Suppressor macrophage (primary cell): ENCODE data around the gene RSKR.
"Not testable (repeated sequence)": the region's sequence is repeated elsewhere in the genome, so short reads cannot be mapped to it uniquely, and the experiment has no call there.

Source experiments
- DNase-seq, 4 experiments: peaks; one replicate each; pipeline ENCODE4 v3.0.0-alpha.2; 2020 to 2022
- total RNA-seq, 17 experiments: gene quantifications; one replicate each; lab custom pipeline; 2026; ENCODE audit warnings: mixed read lengths in 6 of 17, inconsistent platforms in 3 of 17; lab: John Stamatoyannopoulos, UW

RSKR gene, protein sequence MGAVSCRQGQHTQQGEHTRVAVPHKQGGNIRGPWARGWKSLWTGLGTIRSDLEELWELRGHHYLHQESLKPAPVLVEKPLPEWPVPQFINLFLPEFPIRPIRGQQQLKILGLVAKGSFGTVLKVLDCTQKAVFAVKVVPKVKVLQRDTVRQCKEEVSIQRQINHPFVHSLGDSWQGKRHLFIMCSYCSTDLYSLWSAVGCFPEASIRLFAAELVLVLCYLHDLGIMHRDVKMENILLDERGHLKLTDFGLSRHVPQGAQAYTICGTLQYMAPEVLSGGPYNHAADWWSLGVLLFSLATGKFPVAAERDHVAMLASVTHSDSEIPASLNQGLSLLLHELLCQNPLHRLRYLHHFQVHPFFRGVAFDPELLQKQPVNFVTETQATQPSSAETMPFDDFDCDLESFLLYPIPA
- 1.8 to 16.9 (median 7.6) reads per million in 17 experiments for total RNA-seq

DNA sequence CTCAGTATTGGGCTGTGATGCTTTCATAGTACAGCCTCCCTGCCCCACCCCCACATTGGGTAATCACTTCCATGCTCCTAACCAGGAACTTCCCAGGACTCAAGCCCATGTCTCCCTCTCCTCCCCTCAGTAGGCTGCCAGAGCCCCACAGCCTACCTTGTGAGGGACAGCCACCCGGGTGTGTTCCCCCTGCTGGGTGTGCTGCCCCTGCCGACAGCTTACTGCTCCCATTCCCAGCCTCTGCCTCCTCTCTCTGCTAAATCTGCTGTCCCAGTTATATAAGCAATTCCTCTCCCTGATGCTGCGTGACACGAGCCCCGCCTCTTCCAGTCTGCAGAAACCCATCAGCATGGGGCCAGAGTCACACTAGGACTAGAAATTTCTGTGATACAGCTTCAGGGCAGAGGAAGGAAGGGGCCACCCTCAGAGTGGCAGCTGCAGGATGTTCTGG, at the start of gene RSKR:
Gene RSKR (minus strand): TSS at position 255 of the 451 bp plus-strand sequence. CDS start 24 bp downstream, at position 231.
- DNase-seq, result no peak

DNA sequence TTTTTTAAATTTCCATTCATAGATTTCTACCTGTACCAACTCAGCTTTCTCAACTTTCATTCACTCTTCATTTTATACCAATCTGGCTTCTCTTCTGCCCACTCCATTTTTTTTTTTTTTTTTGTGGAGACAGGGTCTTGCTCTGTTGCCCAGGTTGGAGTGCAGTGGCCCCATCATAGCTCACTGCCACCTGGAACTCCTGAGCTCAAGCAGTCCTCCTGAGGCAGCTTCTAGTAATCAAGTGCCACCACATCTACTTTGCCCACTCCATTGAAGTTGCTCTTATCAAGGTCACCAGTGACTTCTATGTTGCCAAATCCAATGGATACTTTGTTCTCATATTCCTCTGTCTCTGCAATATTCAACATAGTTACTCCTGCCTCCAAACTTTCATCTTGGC, 49.7 kb upstream of the RSKR start:
- DNase-seq, result no peak

DNA sequence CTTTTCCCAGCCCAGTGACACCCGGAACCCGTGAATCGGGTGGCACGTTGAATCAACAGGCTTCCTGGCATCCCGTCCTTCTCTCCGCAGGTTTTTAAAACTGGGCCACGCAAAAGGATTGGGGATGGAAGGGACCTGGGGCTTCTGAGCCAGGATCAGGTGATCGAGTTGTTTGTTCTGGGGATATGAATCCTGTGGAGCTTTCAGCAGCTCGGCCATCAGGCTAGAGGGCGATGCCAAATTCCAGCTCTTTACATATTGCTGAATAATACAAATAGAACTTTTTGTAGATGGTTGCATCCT, 48.5 kb upstream of the RSKR start:
- no peak for DNase-seq

DNA sequence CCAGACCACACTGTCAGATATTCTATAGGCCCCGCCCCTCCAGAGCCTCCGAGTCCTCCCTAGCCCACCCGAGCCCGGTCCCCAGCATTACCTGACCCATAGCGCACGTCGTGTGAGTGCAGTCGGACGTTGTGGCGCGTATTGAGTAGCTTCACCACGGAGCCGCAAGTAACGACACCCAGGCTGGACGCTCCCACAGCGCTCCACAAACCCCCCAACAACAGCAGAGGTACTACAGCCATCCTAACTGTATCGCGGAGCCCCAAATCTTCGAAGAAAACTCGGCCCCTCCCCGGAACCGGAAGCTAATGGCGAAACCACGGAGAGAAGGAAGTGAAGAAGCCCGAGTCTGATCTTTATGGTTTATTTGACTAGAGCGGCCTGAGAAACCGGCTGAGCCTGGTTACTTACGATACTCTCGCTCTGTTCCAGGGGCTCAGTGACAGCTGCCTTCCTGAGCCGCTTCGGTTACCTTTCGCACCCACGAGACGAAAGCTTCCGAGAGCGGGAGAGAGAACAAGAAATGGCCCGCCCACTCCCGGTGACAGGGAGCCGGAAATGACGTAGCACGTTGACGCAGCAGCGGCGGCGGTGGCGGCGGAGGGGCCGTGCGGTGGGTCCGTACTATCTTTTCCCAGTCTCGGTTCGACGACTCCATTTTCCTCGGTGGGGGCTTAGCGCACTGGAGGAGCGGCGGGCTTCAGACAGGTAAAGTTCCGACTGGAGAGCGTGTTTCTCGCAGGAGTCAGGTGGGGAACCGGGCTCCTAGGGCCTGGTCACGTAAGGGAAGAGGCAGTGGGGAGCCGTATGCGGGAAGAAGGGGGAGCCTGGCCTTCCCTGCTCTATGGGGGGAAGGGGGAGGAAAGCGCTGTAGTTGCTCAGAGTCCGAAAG, 47.9 kb upstream of the RSKR start, which contains the start of the genes SDF2 and SUPT6H:
Gene SDF2 (minus strand): TSS at position 272 of the 892 bp plus-strand sequence. CDS start 30 bp downstream, at position 242.
Gene SUPT6H (plus strand): TSS at position 571 of the 892 bp plus-strand sequence. CDS start 11,197 bp downstream, outside the sequence.
- DNase-seq, result peak; percentile 95 to 97 (median 96)

DNA sequence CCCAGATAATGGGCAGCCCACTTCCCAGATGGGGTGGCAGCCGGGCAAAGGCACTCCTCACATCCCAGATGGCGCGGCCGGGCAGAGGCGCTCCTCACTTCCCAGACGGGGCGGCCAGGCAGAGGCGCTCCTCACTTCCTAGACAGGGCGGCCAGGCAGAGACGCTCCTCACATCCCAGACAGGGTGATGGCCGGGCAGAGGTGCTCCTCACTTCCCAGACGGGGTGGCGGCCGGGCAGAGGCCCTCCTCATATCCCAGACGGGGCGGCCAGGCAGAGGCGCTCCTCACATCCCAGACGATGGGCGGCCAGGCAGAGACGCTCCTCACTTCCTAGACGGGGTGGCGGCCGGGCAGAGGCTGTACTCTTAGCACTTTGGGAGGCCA, 45.5 kb upstream of the RSKR start:
- DNase-seq, result not testable (repeated sequence)

DNA sequence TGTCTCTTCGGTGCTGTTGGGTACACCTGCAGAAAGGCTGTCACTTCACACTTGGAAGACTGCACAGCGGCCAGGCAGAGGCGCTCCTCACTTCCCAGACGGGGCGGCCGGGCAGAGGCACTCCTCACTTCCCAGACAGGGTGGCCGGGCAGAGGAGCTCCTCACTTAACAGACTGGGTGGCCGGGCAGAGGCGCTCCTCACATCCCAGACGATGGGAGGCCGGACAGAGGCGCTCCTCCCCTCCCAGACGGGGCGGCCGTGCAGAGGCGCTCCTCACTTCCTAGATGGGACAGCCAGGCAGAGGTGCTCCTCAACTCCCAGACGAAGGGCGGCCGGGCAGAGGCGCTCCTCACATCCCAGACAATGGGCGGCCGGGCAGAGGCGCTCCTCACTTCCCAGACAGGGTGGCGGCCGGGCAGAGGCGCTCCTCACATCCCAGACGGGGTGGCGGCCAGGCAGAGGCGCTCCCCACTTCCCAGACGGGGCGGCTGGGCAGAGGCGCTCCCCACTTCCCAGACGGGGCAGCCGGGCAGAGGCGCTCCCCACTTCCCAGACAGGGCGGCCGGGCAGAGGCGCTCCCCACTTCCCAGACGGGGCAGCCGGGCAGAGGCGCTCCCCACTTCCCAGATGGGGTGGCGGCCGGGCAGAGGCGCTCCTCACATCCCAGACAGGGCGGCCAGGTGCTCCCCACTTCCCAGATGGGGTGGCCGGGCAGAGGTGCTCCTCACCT, 44.9 kb upstream of the RSKR start:
- not testable (repeated sequence) for DNase-seq

DNA sequence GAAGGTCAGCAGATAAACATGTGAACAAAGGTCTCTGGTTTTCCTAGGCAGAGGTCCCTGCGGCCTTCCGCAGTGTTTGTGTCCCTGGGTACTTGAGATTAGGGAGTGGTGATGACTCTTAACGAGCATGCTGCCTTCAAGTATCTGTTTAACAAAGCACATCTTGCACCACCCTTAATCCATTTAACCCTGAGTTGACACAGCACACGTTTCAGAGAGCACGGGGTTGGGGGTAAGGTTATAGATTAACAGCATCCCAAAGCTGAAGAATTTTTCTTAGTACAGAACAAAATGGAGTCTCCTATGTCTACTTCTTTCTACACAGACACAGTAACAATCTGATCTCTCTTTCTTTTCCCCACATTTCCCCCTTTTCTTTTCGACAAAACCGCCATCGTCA, 44.4 kb upstream of the RSKR start:
- not testable (repeated sequence) for DNase-seq

DNA sequence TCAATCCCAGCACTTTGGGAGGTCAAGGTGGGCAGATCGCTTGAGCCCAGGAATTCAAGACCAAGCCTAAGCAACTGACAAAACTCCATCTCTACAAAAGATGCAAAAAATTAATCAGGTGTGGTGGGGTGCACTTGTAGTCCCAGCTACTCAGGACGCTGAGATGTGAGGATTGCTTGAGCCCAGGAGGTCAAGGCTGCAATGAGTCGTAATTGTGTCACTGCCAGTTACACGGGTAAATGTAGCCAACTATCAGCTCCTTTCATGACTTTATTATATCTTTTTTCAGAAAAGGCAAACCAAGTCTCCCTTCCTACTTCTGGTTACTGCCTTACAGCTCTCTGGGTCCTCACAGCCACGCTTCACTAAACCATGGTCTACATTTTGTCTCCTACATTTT, 43.8 kb upstream of the RSKR start:
- DNase-seq, result no peak

DNA sequence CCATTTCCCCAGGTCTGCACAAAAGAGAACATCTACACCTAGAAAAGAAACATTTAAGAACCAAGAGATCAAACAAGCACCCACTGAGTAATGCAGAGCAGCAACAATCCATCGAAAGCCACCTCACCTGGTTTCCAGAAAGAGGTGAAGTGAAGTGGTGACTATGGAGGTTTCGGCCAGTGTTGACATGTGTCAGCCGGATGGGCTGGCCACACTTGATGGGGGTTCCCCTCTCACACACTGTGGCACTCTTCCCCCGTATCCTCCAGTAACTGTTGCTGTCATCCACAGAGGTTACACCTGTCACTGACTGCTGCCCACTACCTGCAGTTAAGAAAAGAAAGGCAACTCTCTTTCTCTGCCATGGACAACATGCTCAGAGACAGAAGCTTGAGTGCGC, 41.2 kb upstream of the RSKR start:
- no peak for DNase-seq

DNA sequence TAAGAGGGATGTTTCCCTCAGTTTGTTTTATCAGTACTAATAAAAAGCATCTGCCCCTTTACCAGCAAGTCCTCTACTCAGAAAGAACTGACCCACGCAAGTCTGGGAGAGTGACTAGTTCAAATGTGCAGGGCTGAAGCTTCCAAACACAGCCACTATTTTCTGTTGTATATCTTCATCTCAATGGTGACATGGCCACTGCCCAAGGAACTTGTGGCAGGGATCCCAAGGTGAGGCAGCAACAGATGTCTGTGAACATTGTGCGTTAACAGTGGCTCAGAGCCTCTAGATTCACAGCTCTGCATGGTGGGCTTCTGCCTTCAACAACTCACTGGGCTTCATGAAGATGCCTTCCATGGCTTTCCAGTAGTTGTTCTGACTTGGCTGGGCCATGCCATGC, 34.7 kb upstream of the RSKR start:
- DNase-seq, result no peak

DNA sequence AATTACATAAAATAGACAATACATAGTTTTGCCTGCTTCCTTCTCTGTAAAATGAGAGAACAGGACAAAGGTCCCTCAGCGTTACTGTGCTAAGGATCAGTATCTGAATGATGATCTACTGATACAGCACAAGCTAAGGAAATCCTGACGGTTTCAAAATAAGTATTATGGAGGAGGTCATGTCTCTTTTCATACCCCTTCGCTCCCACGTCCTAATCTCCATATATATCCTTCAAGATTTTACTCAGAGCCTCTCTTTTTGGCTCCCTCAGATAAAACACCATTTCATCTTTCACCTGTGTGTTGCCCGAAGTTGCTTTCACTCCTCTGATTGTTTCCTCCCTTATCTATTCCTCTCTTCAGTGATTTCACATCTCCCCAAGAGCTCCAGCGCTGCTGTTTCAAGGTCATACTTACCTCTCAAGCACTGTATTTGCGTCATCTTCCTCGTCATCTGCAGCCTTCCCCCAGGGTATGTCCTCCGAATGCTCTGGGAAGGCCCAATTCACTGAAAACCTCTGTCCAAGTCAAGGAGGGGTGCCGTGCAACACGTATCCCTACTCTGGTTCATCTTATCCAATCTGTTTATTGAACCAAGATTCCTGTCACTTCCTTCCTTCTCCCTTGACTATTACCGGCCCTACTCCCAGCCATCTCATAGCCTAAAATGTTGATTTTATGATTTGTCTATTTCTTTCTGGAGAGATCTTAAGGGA, 32.2 kb upstream of the RSKR start:
- peak in 1 of 4 experiments; percentile 12 for DNase-seq

DNA sequence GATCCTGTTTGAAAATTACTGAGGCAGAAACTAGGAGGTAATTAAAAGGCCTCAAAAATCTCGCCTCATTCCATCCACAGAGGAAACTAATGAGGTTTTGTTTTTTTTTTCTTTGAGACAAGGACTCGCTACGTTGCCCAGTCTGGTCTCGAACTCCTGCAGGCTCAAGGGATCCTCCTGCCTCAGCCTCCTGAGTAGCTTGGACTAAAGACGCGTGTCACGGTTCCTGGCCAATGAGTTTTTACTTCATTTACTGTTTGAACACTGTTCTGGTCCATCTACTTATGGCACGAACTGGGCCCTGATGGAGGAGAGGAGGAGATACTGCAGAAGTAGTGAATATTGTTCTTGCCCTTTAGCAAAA, 31.6 kb upstream of the RSKR start:
- DNase-seq, result no peak

DNA sequence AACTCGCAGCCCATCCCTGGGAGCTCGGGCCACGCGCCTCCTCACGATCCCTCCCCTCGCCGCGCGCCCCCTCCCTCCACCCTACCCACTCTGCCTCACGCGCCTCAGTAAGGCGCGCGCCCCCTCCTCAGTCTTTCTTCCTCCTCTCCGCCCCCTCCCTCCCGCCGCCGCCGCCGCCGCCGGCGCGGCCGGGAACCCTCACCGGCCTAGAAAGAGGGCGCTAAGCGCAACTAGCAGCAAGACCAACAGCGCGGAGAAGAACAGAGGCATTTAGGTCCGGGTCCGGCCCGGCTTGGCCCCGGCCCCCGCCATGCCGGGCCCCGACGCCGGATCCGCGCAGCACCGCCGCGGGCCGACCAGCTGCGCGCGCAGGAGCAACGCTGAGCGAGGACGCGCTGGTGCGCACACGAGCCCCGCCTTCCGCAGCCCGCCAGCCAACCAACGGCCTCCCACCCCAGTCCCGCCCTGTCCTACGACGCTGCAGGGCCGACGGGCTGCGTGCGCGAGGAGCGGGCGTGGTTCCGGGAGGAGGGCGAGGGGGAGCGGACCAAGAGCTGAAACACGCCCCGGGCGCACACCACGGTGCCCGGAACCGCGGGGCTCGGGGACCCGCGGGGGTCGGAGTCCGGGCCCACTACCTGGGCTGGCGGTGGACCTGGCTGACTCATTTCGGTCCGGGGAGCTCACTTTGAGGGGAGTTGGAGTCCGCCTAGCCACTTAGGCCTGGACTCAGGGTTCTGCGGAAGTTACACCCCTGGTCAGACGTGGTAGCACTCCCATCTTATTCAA, 31.0 kb upstream of the RSKR start, which contains the start of gene BLTP2:
Gene BLTP2 (minus strand): TSS at position 372 of the 789 bp plus-strand sequence. CDS start 102 bp downstream, at position 270.
- peak; percentile 96 to 99 (median 98) for DNase-seq

DNA sequence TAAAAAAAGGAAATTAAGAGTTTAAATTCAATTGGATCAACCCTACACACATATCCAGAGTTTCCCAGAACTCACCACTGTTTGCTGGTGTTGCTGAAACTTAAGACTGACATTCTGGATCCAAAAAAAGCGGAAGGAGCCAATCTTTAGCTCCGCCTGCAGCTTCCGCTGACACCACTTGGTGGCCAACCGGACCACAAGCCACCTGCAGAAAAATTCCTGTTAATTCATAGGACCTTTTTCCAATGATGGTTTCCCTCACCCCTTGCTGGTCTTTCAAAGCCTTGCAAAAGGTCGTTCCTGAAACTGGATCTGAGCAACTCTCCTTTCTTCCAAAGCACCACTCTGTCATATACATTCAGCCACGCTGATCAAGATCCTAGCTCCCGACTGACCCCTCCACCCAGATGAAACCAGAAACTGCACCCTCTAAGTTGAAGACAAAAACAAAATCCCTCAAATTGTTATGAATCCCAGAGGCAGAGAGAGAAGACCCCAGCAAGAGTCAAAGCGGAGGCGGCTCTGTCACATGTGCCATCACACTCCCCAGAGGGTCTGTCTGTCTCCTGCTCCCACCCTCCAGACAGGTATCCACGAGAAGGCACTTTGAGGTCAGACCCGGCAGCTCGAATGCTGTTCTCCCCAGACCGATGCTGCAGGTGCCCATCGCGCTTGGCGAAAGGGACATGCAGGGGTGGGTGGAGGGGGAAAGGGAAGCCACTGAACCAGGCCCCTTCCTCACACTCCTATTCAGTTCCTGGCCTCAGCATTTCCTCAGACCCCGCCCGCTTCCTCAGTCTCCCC, 30.2 kb upstream of the RSKR start:
- peak; percentile 74 to 86 (median 84) for DNase-seq

DNA sequence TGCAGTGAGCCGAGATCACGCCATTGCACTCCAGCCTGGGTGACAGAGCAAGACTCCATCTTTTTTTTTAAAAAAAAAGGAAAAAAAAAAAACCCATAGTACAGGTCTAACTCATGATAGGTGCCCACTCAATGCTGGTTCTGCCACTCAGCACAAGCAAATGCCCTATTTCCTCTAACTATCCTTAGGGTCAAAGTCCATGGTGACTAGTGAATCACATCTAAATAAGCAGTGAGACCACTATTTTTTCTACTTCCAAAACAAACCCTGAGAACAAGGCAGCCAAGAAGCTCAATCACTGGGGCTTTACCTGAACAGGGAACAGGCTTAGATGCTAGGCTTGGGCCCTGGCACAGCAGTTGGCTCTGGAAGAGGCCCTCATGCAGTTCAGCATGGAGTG, 27.6 kb upstream of the RSKR start:
- DNase-seq, result no peak

DNA sequence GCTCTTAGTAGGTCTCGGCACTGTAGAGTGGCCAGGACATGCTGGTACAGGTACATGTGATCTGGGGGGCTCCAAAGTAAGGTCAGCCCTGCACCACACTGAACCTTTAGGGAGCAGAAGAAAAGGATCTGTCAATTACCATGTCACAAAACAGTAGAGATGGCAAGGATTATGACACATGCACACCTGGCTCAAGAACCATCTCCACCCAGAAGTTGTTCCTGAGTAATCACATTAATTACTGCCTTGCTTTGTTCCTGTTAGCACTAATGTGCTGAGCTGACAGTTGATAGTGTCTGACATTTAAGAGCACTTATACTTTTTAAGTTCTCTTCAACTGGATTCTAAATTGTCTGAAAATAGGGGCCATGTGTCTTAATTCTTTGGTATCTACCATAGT, 21.5 kb upstream of the RSKR start:
- no peak for DNase-seq

DNA sequence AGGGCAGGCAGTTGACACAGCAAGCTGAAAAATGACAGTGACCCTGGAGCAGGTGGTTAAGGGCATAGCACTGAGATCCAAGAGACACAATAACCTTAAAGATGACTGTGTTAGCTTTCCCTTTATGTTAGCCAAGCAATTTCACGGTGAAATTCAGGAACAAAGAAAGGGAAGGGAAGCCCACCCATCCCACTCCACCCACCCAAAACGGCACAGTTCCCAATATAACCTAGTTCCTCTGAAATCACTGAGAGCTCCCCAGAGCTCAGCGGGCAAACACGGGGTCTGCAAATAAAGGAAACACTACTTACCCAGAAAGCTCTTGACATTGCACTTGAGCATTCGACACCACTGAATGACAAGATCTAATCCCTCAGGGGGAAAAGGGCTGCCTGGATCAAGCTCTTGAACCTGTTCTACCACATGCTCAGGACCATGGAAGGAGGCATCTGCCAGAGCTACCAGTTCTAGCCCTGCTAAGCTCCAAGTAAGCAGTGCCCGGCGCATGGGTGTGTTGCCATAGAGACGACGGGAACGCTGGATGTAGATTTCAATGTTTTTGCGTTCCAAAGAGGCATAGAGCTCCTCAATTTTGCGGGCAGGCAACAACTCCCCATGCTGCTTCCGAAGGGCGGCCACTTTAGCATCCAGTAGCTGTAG, 20.4 kb upstream of the RSKR start:
- DNase-seq, result peak; percentile 40 to 71 (median 60)

DNA sequence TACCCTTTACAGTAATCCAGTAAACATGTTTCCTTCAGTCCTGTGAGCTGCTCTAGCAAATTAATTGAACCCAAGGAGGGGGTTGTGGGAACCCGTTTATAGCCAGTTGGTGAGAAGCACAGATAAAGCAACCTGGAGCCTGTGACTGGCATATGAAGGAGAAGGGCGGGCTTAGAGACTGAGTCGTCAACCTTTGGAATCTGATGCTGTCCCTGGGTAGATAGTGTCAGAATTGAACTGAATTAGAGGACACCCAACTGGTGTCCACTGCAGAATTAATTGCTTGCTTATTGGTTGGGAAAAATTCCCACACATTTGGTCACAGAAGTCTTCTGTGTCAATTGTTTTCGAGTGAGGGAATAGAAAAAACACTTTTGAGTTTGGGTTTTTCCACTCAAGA, 12.8 kb upstream of the RSKR start:
- no peak for DNase-seq

DNA sequence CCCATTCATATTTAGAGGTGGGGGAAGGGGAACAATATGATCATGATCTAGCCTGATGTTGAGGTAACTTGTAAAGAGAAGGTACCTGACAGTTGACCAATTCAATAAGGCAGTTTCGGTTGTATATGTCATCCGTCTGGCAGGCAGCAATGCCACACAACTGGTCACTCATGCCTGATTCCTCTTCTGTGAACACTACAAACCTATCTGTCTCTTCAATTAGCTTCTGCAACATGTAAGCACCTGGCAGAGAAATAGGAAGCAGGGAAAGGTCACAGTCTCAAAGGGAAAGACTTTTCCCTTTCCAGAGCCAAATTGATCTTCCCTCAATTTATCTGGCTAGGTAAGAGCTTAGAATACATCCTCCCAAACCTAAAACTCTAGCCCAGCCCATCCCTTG, 10.2 kb upstream of the RSKR start:
- no peak for DNase-seq

DNA sequence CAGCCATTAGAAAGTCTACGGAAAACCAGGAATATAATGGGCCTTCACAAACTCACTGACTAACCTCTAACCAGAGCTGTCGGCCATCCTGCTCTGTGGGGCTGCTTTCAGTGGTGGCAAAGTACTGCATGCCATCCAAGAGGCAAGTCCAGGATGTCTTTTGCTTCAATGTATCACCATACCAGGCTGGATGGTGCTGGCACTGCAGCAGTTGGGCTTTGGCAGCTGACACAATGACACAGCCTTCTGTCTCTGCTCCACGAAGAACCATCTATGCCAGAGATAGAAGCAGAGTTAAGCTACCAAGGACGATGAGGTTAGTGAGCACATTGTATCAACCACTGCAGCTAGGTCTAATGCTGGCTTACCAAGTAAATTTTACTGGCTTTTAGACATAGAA, 9.7 kb upstream of the RSKR start:
- no peak for DNase-seq
